Activated naive CD4-positive, alpha-beta T cell treated with anti-CD3 and anti-CD28 coated beads for 36 hours (primary cell): Measurements from ENCODE around the gene BMF. TPM values are rescaled to one million over a fixed set of nuclear protein-coding genes. Genes with fewer than 3 reads are reported as not detected.
"Not testable (repeated sequence)": the region's sequence is repeated elsewhere in the genome, so short reads cannot be mapped to it uniquely, and the experiment has no call there.

Experiments used
- CTCF ChIA-PET: fragments of 350-600 bp; sonication (Branson Sonifier 250); formaldehyde crosslinking; loops from one replicate; lab custom pipeline; 2021; ENCODE audit warnings: antibody characterized with exemption; lab: Charles Lee
- DNase-seq: peaks from one replicate; pipeline ENCODE4 v3.0.0-alpha.2; 2020
- H3K27ac Mint-ChIP-seq: one replicate; pipeline ENCODE4 v1.8.0; 2021; ENCODE audit warnings: mild to moderate bottlenecking, mixed read lengths
- H3K27me3 Mint-ChIP-seq: one replicate; pipeline ENCODE4 v1.8.0; 2021; ENCODE audit warnings: low read depth, mixed read lengths
- H3K36me3 Mint-ChIP-seq: one replicate; pipeline ENCODE4 v1.8.0; 2021; ENCODE audit warnings: low read depth, mixed read lengths
- H3K4me1 Mint-ChIP-seq: one replicate; pipeline ENCODE4 v1.8.0; 2021; ENCODE audit warnings: low read depth, mixed read lengths
- H3K4me3 Mint-ChIP-seq: one replicate; pipeline ENCODE4 v1.8.0; 2021; ENCODE audit warnings: mild to moderate bottlenecking, moderate library complexity, mixed read lengths
- H3K9me3 Mint-ChIP-seq: one replicate; pipeline ENCODE4 v1.8.0; 2021; ENCODE audit warnings: mixed read lengths
- intact Hi-C: fragments of 100-400 bp; cut with micrococcal nuclease; formaldehyde crosslinking; loops from one replicate; pipeline ENCODE4 v1.15.1; 2023
- total RNA-seq, 2 experiments: library from RNA; stranded (reverse); gene quantifications; one replicate each; pipeline ENCODE4 v1.2.3, GENCODE V29; 2021

BMF gene
- total RNA-seq, 2 experiments from 2014 or later: 9.4 to 10.3 TPM

DNA sequence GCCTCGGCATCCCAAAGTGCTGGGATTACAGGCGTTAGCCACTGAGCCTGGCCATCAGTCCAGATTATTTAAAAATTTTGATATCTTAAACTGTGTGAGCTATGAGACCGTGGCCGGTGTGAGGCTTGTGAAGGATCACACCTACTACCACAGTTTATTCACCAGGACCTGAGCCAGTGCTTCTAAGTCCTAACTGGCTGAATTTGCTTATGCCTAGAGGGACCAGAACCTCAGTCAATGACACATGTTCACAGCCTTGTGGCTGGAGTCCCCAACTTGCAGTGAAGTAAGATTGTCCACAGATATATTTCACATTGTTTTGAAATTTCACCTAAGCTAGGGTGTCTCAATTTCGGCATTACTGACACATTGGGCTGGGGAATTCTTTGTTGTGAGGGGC lies 15.2 kb upstream of the BMF start:
- DNase-seq, H3K27ac Mint-ChIP-seq, H3K4me1 Mint-ChIP-seq, H3K9me3 Mint-ChIP-seq, H3K4me3 Mint-ChIP-seq, intact Hi-C loops, H3K27me3 Mint-ChIP-seq, H3K36me3 Mint-ChIP-seq: not testable (repeated sequence)
- CTCF ChIA-PET: interaction anchor here (0.8 to 1.3 kb wide), 4 partner anchors 11 to 78 kb away, joined by 3 to 5 read pairs (median 3); no protein-coding TSS in a partner anchor

DNA sequence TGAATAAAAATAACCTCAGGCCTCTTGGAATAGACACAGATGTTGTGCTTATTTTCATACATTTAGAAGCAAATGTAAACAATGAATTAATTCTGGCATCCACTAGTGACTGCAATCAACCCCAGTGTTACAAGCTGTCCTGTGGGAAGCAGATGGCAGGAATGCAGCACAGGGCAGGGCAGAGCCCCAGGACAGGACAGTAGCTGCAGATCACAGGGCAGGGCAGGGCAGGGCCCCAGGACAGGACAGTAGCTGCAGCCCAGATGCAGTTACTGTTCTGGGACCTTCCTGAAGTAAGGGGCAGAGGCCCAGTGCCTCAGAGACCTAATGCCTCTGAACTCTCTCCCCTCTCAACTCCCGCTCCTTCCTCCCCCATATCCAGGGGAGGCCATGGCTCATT lies 14.3 kb upstream of the BMF start:
- H3K4me1 Mint-ChIP-seq, H3K27ac Mint-ChIP-seq, H3K9me3 Mint-ChIP-seq, DNase-seq, H3K4me3 Mint-ChIP-seq, H3K27me3 Mint-ChIP-seq, intact Hi-C loops, H3K36me3 Mint-ChIP-seq: not testable (repeated sequence)
- CTCF ChIA-PET: interaction anchor here (1.3 to 1.6 kb wide), 3 partner anchors 16 to 18 kb away, joined by 3 to 5 read pairs (median 4); no protein-coding TSS in a partner anchor

DNA sequence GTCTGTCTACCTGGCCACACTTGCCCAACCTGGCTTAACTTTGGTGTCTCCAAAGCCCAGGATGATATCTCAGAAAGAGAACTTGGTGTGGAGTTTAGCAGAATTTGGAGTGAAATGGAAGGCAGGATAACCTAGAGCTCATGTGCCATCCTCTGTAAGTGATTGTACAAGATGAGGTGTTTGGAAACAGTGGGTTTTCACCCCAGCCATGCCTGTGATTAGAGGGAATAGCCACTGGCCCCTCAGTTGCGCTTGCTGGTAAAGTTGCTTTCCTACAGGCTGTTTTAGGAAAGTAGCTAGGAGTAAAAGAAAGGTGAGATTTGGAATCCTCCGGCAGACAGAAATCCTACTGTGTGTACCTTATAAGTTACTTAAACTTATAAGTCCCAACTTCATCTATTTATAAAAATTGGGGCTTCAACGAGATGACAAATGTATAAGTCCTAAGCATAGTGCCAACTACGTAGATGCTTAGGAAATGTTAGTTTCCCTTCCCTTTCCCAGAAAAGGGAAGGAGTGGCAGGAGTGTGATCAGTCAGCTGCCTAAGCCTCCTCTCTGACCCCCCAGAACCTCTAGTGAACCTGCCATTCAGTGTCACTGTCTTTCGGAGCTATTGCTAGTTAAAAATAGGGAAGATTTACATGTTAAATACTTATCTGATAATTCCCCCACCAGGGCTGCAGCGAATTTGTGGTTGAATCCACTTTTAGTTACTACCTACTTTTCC lies 13.4 kb upstream of the BMF start:
- no peak overlapping the region for H3K4me3 Mint-ChIP-seq
- no peak for DNase-seq

DNA sequence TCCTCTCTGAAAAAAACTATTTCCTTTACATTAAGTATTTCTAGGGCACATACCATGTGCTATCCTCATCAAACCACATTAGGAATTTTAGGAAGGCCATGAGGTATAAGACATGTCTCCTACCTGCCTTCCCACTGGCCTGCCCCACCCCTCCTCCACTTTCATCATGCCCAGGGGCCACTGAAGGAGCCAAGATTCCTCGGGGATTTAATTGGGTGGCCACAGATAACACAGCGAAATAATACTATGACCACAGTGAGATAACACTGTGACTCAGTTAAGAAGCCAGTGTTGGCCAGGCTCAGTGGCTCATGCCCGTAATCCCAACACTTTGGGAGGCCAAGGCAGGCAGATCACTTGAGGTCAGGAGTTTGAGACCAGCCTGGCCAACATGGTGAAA lies 9.8 kb upstream of the BMF start:
- Mint-ChIP-seq H3K27ac (no peak overlapping the region), H3K4me3 (no peak overlapping the region), H3K27me3 (no peaks in the 10 kb centered on the region), H3K9me3 (no peaks in the 10 kb centered on the region), H3K36me3 (no peaks in the 10 kb centered on the region), H3K4me1 (peaks cover 11% of the 10 kb centered on the region)
- CTCF ChIA-PET: interaction anchor here (14.6 kb wide), 1 partner anchor 18 kb away, joined by 189 read pairs; no protein-coding TSS in a partner anchor
- DNase-seq: no peak
- intact Hi-C loops: no loop called here

More for the DNA sequence above, 13.4 kb upstream of the BMF start:
- Mint-ChIP-seq H3K27me3 (no peaks in the 10 kb centered on the region), H3K9me3 (no peaks in the 10 kb centered on the region), H3K36me3 (no peaks in the 10 kb centered on the region), H3K27ac (no peak overlapping the region), H3K4me1 (no peaks in the 10 kb centered on the region)
- CTCF ChIA-PET: interaction anchor here (1.5 to 1.6 kb wide), 2 partner anchors 15 to 17 kb away, joined by 3 to 4 read pairs; no protein-coding TSS in a partner anchor
- intact Hi-C loops: no loop called here

DNA sequence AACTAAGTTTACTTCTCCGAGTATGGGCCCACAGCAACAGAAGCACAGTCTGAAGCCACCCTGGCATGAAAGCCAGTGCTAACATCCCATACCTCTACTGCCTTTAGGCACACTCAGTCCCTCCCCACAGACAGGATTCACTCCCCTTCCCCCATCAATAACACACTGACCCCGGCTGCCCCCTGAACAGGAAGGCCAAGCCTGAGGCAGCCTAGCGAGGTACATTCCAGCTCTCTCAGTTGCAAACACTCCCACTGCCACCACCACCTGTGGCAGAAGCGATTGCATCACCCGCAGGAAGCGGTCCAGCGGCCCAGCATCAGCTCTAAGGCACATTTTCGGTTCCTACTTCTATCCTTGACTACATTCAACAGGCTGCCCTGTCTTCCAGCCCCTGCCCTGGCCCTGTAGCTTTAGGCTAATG lies 7.0 kb upstream of the BMF start:
- Mint-ChIP-seq H3K27me3 (no peaks in the 10 kb centered on the region), H3K9me3 (no peaks in the 10 kb centered on the region), H3K27ac (peak overlapping the region; percentile 11), H3K4me1 (peaks cover 11% of the 10 kb centered on the region), H3K4me3 (no peak overlapping the region), H3K36me3 (no peaks in the 10 kb centered on the region)
- CTCF ChIA-PET: interaction anchor here (0.6 to 14.6 kb wide), 3 partner anchors 16 to 158 kb away, joined by 4 to 189 read pairs (median 15); no protein-coding TSS in a partner anchor
- intact Hi-C loops: no loop called here
- DNase-seq: peak; percentile 78

DNA sequence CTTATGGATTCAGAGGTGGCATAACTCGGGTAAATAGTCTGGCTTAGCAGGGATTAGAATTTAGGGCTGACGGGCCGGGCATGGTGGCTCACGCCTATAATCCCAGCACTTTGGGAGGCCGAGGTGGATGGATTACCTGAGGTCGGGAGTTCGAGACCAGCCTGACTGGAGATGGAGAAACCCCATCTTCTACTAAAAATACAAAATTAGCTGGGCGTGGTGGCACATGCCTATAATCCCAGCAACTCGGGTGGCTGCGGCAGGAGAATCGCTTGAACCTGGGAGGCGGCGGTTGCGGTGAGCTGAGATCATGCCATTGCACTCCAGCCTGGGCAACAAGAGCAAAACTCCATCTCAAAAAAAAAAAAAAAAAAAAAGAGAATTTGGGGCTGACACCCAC lies 6.4 kb upstream of the BMF start:
- H3K9me3 Mint-ChIP-seq, H3K36me3 Mint-ChIP-seq, H3K27ac Mint-ChIP-seq, H3K27me3 Mint-ChIP-seq, H3K4me3 Mint-ChIP-seq, intact Hi-C loops: not testable (repeated sequence)
- DNase-seq: peak; percentile 3
- peaks cover 11% of the 10 kb centered on the region for H3K4me1 Mint-ChIP-seq
- CTCF ChIA-PET: interaction anchor here (0.6 to 14.6 kb wide), 5 partner anchors 15 to 164 kb away, joined by 4 to 189 read pairs (median 9); no protein-coding TSS in a partner anchor

DNA sequence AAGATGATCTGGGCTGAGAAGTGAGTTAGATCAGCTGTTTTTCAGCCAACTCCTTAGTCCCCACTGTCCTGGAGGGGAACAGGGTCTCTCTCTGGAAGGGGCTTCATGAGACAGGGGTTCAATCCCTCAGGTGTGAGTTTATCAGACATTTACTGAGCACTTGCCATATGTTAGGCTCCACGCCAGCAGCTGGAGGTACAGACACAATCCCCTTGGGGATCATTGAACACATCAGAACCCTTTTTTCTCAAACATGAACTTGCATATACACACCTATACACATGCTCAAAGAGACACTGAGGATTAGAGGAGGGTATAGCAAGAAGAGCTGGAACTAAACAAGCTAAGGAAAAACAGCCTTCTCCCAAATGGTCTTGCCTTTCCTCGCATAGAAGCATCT lies 5.5 kb upstream of the BMF start:
- Mint-ChIP-seq H3K4me3 (no peak overlapping the region), H3K36me3 (no peaks in the 10 kb centered on the region), H3K4me1 (peaks cover 13% of the 10 kb centered on the region), H3K27me3 (no peaks in the 10 kb centered on the region), H3K9me3 (no peaks in the 10 kb centered on the region), H3K27ac (no peak overlapping the region)
- no peak for DNase-seq
- intact Hi-C loops: no loop called here
- CTCF ChIA-PET: interaction anchor here (1.0 to 14.6 kb wide), 5 partner anchors 14 to 165 kb away, joined by 3 to 189 read pairs (median 9); no protein-coding TSS in a partner anchor

DNA sequence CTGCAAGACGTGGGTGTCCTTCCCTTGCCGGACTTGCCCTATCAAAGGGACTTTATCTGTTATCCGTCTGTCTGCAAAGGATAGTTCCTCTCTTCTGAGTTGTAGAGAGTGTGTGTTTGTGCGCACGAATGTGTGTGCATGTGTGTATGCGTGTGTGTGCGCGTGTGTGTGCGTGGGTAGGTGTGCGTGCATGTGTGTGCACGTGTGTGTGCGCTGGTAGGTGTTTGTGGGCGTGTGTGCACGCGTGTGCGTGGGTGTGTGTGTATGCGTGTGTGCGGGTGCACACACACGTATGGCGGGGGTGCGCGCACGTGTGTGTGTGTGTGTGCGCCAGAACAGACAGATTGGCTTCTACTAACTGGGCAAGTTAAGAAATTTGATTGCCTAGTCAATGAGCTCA lies 4.1 kb upstream of the BMF start:
- Mint-ChIP-seq H3K4me1 (peaks cover 18% of the 10 kb centered on the region), H3K9me3 (no peaks in the 10 kb centered on the region)
- CTCF ChIA-PET: interaction anchor here (0.6 to 14.6 kb wide), 4 partner anchors 13 to 1188 kb away, joined by 3 to 189 read pairs (median 10); no protein-coding TSS in a partner anchor

DNA sequence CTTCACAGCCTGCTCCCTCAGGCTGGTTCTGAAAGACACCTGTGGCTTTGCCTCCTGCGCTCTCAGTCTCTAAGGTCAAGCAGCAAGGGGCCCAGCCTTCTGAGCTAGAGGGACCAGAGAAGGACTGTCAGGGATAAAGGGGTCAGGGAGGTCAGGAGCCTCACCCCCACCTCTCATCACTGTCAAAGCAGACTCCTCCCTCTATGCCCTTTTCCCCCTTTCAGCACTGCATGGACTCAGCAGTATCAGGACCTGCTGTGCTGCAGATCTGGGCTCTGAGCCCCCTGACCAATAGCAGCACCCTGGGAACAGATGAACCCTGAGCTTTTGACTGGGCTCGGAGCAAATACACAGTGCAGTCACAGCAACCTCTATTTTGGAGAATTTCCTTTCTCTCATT lies 3.2 kb upstream of the BMF start:
- H3K27me3 Mint-ChIP-seq: no peaks in the 10 kb centered on the region
- H3K36me3 Mint-ChIP-seq: no peaks in the 10 kb centered on the region
- H3K4me1 Mint-ChIP-seq: peaks cover 26% of the 10 kb centered on the region
- CTCF ChIA-PET: interaction anchor here (4.2 to 14.6 kb wide), 3 partner anchors 12 to 162 kb away, joined by 15 to 189 read pairs (median 181); no protein-coding TSS in a partner anchor
- H3K9me3 Mint-ChIP-seq: no peaks in the 10 kb centered on the region
- H3K27ac Mint-ChIP-seq: no peak overlapping the region
- no peak overlapping the region for H3K4me3 Mint-ChIP-seq
- intact Hi-C loops: no loop called here
- DNase-seq: no peak

More for the DNA sequence above, 4.1 kb upstream of the BMF start:
- intact Hi-C loops: no loop called here
- Mint-ChIP-seq H3K27me3 (no peaks in the 10 kb centered on the region), H3K36me3 (no peaks in the 10 kb centered on the region), H3K4me3 (no peak overlapping the region), H3K27ac (no peak overlapping the region)
- DNase-seq: no peak

DNA sequence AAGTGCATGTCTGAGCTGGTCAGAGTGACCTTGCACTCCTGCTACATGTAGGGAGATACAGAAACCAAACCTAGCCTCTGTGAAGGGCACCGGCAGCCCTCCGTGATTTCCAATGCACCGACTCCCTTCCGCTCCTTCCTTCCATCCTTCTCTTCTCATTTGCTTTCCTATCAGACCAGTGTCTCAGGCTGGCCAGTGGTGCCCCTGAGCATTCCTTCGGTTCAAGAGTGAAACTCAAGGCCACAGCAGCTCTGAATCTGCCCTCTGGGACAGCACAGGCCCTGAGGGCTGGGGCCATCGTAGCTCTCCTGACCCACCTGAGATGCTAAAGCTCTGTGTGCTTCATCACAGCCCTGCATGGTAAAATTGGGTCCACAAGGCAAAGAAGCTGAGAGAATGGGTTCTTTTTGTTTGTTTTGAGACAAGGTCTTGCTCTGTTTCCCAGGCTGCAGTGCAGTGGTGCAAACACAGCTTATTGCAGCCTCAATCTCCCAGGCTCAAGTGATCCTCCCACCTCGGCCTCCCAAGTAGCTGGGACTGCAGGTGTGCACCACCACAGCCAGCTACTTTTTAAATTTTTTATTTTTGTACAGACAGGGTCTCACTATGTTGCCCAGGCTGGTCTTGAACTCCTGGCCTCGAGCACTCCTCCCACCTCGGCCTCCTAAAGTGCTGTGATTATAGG lies 2.3 kb upstream of the BMF start:
- H3K27ac Mint-ChIP-seq: no peak overlapping the region
- no peaks in the 10 kb centered on the region for H3K36me3 Mint-ChIP-seq
- CTCF ChIA-PET: interaction anchor here (0.6 to 14.6 kb wide), 4 partner anchors 11 to 645 kb away, joined by 3 to 189 read pairs (median 93); no protein-coding TSS in a partner anchor
- H3K9me3 Mint-ChIP-seq: no peaks in the 10 kb centered on the region
- DNase-seq: no peak
- H3K4me1 Mint-ChIP-seq: peaks cover 31% of the 10 kb centered on the region
- no peaks in the 10 kb centered on the region for H3K27me3 Mint-ChIP-seq
- intact Hi-C loops: no loop called here
- H3K4me3 Mint-ChIP-seq: no peak overlapping the region

DNA sequence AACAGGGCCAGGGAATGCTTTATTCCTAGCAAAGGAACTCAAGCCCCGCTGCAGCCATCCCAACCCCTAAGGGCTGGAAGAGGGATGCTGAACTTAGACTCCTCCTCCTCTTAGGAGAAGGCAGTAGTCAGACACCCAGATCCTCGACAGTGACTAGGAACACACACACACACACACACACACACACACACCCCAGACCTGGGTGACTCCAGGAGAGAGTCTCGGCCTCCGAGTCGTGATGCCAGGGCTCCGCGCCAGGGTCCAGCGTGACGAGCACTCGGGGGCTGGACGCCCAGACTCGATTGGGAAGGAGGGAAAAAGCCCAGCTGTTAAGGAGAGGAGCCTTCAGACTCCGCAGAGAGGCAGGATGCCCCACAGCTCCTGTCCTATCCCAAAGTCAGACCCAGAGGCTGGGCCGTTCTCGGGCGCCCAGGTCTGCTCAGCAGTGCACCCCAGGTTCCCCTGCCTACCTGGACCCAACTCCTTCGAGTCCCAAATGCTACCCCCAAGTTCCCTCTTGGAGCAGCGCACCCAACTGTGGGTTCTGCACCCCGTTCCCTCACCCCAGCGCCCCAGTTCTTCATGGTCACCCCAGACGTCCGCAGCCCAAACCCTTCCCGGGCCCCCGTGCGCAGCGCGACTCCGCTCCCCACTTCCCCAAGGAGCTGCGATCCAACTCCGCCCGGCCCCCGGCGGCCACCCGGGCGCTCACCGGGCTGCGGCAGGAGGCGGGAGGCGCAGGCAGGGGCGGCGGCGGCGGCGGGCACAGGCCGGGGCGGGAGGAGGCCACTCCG lies 421 bp downstream of the BMF start:
- DNase-seq: peak; percentile 43
- intact Hi-C loops: loop anchor here (1.0 to 5.0 kb wide), 4 partner anchors 44 to 325 kb away; partner anchors contain the start of genes EIF2AK4, FSIP1 and INAFM2

More for the DNA sequence above, 421 bp downstream of the BMF start:
- H3K27me3 Mint-ChIP-seq: no peaks in the 10 kb centered on the region
- peak overlapping the region; percentile 84 for H3K4me3 Mint-ChIP-seq
- H3K36me3 Mint-ChIP-seq: no peaks in the 10 kb centered on the region
- H3K4me1 Mint-ChIP-seq: peaks cover 40% of the 10 kb centered on the region
- H3K27ac Mint-ChIP-seq: no peak overlapping the region
- CTCF ChIA-PET: interaction anchor here (1.2 to 14.6 kb wide), 5 partner anchors 8 to 69 kb away, joined by 3 to 189 read pairs (median 34); partner anchors contain the start of gene SRP14
- no peaks in the 10 kb centered on the region for H3K9me3 Mint-ChIP-seq
